Inferior parietal cortex (tissue), 1 donor: Measurements from ENCODE around the gene SPSB1.

Experiments
- DNase-seq: peaks from one replicate; pipeline ENCODE4 v3.0.0-alpha.2; 2016; ENCODE audit errors: extremely low spot score

Gene SPSB1

GRCh38 chr1:9300573-9300972, 7.9 kb downstream of the SPSB1 start:
- DNase-seq = no peak

GRCh38 chr1:9302745-9303524, 10.2 kb downstream of the SPSB1 start:
- DNase-seq = no peak

- no peak for DNase-seq
Observed at GRCh38 chr1:9303916-9304315, 11.2 kb downstream of the SPSB1 start.

- DNase-seq = no peak
Observed at GRCh38 chr1:9305216-9305615, 12.5 kb downstream of the SPSB1 start.

- no peak for DNase-seq
Observed at GRCh38 chr1:9306006-9306405, 13.3 kb downstream of the SPSB1 start.

GRCh38 chr1:9307303-9307702, 14.6 kb downstream of the SPSB1 start:
- DNase-seq = no peak

- no peak for DNase-seq
Observed at GRCh38 chr1:9308236-9308785, 15.6 kb downstream of the SPSB1 start.

- no peak for DNase-seq
Observed at GRCh38 chr1:9309080-9309479, 16.4 kb downstream of the SPSB1 start.

GRCh38 chr1:9309991-9310390, 17.3 kb downstream of the SPSB1 start:
- no peak for DNase-seq

- DNase-seq = no peak
Observed at GRCh38 chr1:9311029-9311428, 18.3 kb downstream of the SPSB1 start.

- no peak for DNase-seq
Observed at GRCh38 chr1:9311479-9311878, 18.8 kb downstream of the SPSB1 start.

GRCh38 chr1:9312168-9312720, 19.6 kb downstream of the SPSB1 start:
- DNase-seq = no peak

GRCh38 chr1:9313576-9313975, 20.9 kb downstream of the SPSB1 start:
- no peak for DNase-seq

- no peak for DNase-seq
Observed at GRCh38 chr1:9314111-9314510, 21.4 kb downstream of the SPSB1 start.

GRCh38 chr1:9314711-9315379, 22.2 kb downstream of the SPSB1 start:
- no peak for DNase-seq

GRCh38 chr1:9315411-9316079, 22.9 kb downstream of the SPSB1 start:
- DNase-seq = no peak

- no peak for DNase-seq
Observed at GRCh38 chr1:9316080-9316444, 23.4 kb downstream of the SPSB1 start.

GRCh38 chr1:9316512-9316911, 23.8 kb downstream of the SPSB1 start:
- no peak for DNase-seq

GRCh38 chr1:9317072-9317471, 24.4 kb downstream of the SPSB1 start:
- DNase-seq = no peak

- no peak for DNase-seq
Observed at GRCh38 chr1:9317591-9318417, 25.1 kb downstream of the SPSB1 start.

GRCh38 chr1:9319208-9319788, 26.6 kb downstream of the SPSB1 start:
- DNase-seq = no peak
